Measurements from ENCODE around the gene FRG2B.
A peak's percentile ranks its signal among the peaks of the same experiment; 100 is the strongest.
"Not testable (repeated sequence)": the region's sequence is repeated elsewhere in the genome, so short reads cannot be mapped to it uniquely, and the experiment has no call there.

Gene FRG2B

DNA sequence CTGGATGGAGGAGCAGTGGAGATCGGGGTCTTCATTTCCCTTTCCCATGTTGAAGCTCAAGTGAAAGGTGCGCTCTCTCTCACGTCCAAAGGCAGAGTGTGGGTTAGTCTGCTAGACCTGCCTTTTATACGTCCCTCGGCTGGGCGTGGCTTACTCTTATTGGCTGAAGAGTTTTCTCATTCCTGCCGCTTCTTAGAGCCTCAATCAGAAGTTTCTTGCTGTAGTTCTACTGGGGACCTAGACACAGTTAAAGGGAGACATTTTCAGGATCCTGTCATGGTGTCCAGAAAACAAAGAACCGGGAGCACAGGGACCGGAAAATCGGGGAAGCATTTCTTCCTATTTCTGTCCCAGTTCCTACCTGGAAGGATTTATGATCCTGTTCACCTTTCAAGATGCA lies at the start of gene FRG2B:
Gene FRG2B, minus strand, starts transcription at position 101 of the 400 bp plus-strand sequence. Its CDS starts 53 bp downstream, at position 48.
- DNase-seq (ENCODE audit: low spot score) = not testable (repeated sequence)

DNA sequence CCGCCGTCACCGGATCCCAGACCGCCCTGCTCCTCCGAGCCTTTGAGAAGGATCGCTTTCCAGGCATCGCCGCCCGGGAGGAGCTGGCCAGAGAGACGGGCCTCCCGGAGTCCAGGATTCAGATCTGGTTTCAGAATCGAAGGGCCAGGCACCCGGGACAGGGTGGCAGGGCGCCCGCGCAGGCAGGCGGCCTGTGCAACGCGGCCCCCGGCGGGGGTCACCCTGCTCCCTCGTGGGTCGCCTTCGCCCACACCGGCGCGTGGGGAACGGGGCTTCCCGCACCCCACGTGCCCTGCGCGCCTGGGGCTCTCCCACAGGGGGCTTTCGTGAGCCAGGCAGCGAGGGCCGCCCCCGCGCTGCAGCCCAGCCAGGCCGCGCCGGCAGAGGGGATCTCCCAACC lies 40.9 kb upstream of the FRG2B start:
- not testable (repeated sequence) for DNase-seq (ENCODE audit: low spot score)

GRCh38 chr10:133663544-133664160 lies 37.1 kb upstream of the FRG2B start:
- not testable (repeated sequence) for DNase-seq (ENCODE audit: low spot score)

DNA sequence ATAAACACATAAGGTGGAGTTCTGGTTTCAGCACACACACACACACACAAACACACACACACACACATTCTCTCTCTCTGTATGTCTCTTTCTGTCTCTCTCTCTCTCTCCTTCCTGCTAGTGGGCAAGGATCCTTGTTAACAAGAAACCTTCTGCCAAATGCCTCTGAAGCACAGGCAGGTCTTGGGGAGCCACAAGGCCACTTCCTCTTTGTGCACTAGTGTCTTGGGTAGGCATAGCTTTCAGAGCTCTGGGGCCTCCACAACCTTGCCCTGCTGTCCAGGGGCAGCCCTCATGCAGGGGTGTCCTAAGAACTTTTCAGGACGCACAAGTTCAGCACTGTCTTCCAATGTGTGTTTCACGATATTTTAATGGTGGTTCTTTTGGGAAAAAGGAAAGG lies 34.5 kb upstream of the FRG2B start:
- DNase-seq (ENCODE audit: low spot score) = not testable (repeated sequence)

- DNase-seq (ENCODE audit: low spot score) = not testable (repeated sequence)
Observed at GRCh38 chr10:133660516-133660915, 33.9 kb upstream of the FRG2B start.

GRCh38 chr10:133657276-133657675 lies 30.7 kb upstream of the FRG2B start:
- DNase-seq (ENCODE audit: low spot score) = not testable (repeated sequence)

DNA sequence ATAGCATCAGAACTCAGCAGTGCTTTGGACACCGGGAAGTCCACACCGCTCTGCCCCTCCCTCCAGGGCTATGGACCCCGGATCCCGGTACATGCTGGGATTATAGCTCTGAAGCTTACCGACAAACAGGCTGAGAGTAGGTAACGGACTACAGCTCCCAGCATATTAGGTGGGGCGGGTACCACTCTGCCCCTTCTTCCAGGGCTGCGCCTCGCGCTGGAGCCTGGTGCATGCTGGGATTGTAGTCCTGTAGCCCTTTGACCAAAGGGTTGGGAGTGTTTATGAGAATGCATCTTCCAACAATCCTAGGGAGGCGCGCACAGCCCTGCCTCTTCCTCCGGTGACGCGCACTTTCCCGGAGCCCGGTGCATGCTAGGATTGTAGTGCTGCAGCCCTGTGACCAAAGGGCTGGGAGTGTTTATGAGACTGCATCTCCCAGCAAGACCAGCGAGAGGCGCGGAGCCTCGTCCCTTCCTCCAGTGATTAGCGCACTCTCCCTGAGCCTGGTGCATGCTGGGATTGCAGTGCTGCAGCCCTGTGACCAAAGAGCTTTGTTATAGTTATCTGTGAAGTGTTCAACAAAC lies 22.4 kb upstream of the FRG2B start:
- DNase-seq (ENCODE audit: low spot score) = not testable (repeated sequence)

DNA sequence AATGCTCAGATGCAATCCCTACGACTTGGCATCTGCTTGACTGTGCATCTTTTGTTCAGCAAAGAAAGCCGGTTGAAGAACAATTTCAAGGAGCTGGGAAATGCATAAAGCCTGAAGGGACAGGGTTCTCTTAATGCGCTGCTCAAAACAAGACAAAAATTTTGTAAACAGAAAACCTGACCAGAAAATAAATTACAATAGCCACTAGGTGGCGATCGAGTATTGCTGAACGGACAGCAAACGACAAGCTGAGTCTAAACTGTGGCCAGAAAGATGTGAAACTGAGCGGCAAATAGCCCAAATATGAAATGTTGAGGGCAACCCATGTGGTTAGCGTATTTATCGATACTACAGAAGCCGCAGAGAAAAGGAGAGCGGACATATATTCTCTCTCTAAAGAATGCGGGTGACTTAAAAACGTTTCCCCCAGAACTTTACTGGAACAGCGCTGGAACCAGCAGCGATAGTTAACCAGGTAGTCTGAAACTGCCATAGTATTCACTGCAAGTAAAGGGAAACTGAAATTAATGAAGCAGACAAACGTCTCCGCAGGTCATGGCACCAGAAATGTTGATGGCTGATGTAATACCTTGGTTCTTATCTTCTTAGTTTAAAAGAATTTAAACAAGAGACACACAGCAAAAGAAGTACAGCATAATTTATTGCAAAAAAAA lies 20.6 kb upstream of the FRG2B start:
- not testable (repeated sequence) for DNase-seq (ENCODE audit: low spot score)

GRCh38 chr10:133637846-133638235 lies 11.2 kb upstream of the FRG2B start:
- DNase-seq (ENCODE audit: low spot score) = not testable (repeated sequence)

DNA sequence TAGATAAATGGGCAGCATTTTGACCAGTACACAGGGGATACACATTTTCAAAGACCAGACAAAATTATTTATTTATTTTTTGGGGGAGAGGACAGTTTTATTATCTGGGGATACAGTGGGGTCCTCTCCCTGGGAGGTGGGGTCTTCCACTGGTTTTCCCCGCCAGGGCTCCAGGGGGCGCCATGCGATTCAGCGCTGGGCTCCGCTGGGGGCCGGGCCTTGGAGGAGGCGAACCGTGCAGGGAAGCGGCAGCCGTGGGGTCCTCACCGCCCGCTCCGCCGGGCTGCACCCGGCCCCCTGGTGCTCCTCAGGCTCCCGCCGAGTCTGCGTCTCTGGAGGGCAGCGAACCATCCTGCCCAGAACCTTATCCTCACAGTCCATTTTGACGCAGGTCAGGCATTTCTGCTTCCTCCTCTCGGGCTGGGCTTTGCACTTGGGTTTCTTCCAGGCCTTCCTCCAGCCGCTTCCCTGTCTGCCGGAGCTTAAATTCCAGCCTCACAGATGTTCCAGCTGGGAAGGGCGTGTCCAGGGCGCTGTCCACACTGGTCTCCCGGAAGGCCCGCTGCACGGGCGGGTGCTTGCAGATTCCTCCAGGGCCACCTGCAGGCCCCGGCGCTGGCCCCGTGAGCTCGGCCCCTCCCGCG lies 10.7 kb upstream of the FRG2B start:
- not testable (repeated sequence) for DNase-seq (ENCODE audit: low spot score)

- not testable (repeated sequence) for DNase-seq (ENCODE audit: low spot score)
Observed at GRCh38 chr10:133630723-133631249, 4.2 kb upstream of the FRG2B start.

- not testable (repeated sequence) for DNase-seq (ENCODE audit: low spot score)
Observed at GRCh38 chr10:133622544-133622943, 4.1 kb downstream of the FRG2B start.

- DNase-seq (ENCODE audit: low spot score) = no peak
Observed at GRCh38 chr10:133618851-133619250, 7.7 kb downstream of the FRG2B start.

- no peak for DNase-seq (ENCODE audit: low spot score)
Observed at GRCh38 chr10:133617196-133617595, 9.4 kb downstream of the FRG2B start.

DNA sequence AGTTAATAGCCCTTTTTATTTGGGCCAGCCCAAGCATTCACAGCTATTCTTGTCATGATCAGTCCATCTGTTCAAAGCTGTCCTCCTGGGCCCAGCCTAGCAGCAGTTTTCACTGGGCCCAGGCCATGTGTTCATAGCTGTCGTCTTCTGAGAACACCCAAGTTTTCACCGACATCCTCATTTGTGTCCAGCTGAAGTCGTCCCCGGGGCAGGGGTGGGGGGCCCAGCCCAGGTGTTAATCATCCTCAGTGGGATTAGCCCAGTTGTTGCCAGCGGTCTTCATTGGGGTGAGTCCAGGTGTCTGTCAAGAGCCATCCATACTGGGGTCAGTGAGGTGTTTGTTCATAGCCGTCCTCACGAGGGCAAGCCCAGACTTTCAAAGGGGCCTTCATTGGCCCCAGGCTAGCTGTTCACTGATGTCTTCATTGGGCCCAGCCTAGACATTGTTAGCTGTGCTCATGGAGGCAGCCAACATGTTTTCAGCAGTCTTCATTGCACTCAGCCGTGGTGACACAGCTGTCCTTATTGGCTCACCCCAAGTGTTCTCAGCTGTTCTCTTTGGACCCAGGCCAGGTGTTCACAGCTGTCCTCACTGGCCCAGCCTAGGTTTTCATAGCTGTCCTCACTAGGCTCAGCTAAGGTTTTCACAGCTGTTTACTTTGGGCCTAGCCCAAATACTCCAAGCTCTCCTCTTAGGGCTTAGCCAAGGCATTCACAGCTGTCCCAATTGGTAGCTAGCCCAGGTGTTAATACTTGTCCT lies 10.0 kb downstream of the FRG2B start:
- DNase-seq (ENCODE audit: low spot score) = no peak

DNA sequence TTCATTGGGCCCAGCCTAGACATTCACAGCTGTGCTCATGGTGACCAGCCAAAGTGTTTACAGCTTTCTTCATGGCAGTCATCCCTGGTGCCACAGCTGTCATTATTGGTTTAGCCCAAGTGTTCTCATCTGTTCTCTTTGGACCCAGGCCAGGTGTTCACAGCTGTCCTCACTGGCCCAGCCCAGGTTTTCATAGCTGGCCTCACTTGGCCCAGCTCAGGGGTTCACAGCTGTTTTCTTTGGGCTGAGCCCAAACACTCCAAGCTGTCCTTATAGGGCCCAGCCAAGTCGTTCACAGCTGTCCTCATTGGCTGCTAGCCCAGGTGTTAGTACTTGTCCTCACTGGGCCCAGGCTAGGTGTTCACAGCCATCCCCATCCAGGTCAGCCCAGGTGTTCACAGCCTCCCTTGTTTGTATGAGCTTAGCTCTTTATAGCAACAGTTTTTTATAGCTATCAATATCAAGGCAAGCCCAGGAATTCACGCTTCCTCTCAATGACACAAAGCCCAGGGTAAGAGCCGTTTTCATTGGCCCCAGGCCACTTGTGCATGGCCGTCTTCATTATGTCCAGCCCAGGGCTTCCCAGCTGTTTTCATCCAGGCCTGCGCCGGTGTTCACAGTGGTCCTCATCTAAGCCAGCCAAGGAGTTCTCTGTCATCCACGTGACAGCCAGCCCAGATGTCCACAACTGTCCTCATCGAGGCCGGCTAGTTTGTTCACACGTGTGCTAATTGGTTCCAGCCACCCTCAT lies 11.6 kb downstream of the FRG2B start:
- DNase-seq (ENCODE audit: low spot score) = no peak

- DNase-seq (ENCODE audit: low spot score) = no peak
Observed at GRCh38 chr10:133613699-133614098, 12.9 kb downstream of the FRG2B start.

GRCh38 chr10:133611079-133611478 lies 15.5 kb downstream of the FRG2B start:
- no peak for DNase-seq (ENCODE audit: low spot score)

GRCh38 chr10:133608855-133609254 lies 17.7 kb downstream of the FRG2B start:
- DNase-seq (ENCODE audit: low spot score) = peak; percentile 71

DNA sequence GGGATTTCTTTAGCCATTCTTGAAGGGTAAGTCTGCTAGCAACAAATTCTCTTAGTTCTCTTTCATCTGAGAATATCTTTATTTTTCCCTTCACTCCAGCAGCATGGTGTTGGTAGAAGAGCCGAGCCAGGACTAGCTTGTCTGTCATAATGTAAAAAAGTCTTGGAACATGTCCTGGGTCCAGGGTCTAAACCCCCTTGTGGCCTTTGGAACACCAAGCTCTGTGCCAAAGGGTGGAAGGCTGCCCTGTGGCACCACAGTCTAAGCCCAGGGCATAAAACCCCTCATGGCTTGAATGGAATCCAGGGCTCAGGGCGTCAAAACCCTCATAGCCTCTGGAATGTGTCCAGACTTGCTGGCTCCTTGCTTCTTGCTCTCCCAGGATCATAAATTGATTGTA lies 23.2 kb downstream of the FRG2B start:
- DNase-seq (ENCODE audit: low spot score) = not testable (repeated sequence)

GRCh38 chr10:133600657-133601056 lies 25.9 kb downstream of the FRG2B start:
- no peak for DNase-seq (ENCODE audit: low spot score)

All from cerebellar cortex (tissue), 1 donor.